Mesangial cell (primary cell): ENCODE results near the gene ROPN1B. TPM values are rescaled to one million over a fixed set of nuclear protein-coding genes. Genes with fewer than 3 reads are reported as not detected.

Source experiments
- total RNA-seq: library from RNA; depleted of rRNA; stranded (reverse); fragments of >200 nt; gene quantifications from 2 replicates; pipeline ENCODE4 v1.2.3, GENCODE V29; 2015

The ROPN1B gene
- not detected in 2 replicates for total RNA-seq

DNA sequence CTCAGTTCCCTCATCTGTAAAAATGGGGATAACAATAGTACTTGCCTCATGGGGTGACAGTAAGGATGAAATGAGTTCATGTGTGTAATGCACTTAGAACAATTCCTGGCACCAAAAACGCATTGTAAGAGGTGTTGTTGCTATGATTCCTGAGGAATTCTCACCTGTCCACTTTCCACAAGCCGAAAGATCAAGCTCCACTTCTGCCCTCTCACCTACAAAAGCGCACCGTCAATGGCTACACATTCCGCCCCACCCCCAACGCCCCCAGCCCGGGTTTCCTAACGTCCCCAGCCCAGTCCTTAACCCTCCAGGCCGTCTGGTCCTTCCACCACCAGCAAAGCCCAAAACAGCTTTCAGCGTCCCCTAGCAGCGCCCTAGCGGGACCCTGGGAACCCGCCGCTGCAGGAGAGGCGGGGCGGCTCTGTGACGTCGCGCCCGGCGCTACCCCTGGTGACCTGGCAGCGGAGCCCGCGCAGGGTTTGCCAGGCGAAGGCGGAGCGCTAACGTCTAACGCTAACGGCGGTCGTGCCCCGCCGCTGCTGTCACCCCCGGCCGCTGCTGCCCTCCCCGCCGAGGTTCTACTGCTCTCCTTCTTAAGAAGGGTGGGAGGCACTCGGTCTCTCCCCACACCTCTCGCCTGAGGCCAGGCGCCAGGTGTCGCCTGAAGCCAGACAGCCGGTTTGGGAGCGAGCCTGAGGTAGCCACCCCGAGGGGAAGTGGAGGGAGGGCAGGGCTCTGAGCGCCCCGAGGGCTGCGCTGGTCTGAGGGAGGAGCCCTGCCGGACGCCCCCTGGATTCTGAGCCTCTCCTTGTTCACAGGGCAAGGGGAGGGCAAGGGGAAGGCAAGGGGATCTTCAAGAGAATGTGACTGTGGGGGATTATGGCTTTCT lies at the start of gene ROPN1B:
ROPN1B (plus strand) TSS at position 478 of the 892 bp plus-strand sequence. CDS start 2,877 bp downstream, outside the sequence.

Other genes with a start within 250 kb of the ROPN1B start
- gene SLC41A3, start 114.9 kb downstream of the ROPN1B start, total RNA-seq, result 37.0 and 62.7 TPM in 2 replicates
- gene ALDH1L1, start 211.4 kb downstream of the ROPN1B start, total RNA-seq, result 0.25 and 0.49 TPM in 2 replicates